Stimulated activated CD4-positive, alpha-beta T cell treated with anti-CD3 and anti-CD28 coated beads, Interleukin-2, amount 100 ng/mL, for 24 hours (primary cell): ENCODE measurements around the gene KIRREL3.

Experiments used
- DNase-seq, 2 donors: peaks; one replicate each; pipeline ENCODE4 v3.0.0-alpha.2; 2020

The KIRREL3 gene

DNA sequence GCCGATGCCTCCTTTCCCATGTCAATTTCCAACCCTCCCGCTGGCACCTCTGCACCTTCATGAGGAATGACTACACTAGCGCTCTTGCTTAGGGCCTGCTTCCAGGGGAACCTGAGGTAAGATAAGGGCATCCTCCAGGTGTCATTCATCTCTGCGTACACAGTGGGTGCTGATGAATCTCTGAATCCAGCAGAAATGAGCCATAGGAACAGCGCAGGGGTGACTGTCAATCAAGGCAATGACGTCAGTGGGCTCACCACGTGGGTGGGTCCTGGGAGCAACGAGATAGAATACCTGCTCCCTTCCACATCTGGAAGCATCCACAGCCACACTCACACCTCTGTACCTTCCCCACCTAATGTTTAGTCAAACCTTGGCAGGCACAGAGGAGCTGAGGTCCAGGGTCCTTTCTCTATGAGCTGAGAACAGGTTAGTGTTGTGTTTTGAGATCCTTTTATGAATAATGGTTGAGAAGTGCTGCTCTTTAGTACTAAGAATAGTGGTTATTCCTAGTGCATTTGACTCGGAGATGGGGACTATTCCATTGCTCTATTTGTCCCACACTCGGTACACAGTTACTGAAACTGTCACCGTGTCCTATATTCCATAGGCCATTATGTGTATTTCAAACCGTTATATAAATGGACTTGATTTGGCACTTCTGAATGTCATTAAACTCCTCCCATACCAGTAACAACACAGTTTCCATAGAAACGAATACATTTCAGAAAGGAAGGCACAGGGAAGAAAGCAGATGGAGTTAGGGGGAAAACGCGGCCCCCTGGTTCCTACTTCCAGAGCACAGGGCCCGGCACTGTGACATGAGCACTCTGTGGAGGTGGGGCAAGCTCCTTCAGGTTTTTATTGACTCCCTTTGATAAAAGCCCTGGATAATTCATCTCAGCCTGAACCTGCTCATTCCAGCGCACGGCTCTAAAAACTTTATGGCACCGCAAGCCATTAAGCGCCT is 451.7 kb downstream of the KIRREL3 start:
- no peak for DNase-seq

DNA sequence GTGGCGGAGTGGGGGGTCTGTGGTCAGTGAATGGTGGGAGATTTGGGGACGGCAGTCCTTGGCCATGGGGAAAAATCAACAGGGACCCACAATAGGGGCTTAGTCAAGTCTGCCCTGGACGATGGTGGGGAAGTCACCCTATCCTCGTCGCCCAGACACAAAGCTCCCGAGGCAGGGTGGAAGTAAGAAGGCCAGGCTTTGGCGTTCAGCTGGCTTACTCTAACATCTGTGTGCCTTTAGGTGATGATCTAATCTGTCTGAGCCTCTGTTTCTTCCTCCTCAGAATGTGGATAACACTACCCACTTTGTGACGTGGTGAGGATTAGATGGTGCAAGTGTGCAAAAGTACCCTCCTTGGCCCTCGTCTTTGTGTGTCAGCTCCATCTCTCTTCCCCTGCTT is 452.9 kb downstream of the KIRREL3 start:
- DNase-seq = no peak

DNA sequence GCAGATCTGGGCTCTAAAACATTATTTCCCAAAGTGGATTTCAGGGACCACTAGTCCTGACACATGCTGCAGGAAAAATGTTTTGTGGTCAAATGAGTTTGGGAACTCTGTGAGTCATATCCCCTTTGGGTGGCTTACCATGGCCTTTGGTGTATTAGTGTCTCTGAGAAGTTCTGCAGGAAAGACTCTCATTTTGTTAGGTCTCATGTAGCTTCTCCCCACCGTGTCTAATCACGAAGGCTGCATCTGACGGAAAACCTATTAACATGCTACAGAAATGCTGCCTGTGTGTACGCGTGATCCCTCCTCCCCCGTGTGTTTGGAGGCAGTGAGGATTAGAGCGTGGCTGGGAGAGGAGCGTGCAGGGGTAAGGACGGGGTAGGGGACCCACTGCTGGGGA is 453.4 kb downstream of the KIRREL3 start:
- no peak for DNase-seq

DNA sequence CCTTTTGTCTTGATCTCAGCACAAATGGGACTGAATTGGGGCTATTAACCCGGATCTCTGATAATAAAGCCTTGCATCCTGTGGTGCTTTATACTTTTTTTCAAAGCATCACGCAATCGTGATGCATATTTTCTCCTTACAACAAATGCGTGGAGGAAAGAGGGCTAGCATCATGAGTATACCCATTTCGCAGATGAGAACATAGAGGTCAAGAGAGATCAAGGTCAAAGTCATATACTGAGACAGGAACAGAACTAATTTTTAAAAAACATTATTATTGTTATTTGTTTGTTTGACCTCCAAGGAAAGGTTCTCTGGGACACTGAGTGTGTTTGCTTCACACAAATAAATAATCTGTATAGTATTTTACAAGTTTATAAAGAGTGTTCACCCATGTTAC is 453.9 kb downstream of the KIRREL3 start:
- DNase-seq = no peak

DNA sequence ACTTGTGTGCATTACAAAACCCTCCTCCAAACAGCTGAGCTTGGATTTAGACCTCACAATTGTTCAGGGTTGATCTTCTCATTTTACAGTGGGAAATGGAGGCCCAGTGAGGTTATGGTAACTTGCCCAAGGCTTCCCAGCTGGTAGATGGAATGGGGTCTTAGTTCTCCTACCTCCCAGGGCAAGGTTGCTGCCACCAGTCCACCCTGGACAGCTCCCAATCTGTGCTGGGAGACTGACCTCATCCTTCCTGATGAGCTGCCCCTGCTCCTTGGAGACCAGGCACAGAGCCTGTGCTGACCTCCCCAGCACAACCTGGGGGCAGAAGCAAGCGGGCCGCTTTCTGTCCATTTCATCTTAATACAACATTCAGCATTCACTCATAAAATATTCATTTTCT is 454.4 kb downstream of the KIRREL3 start:
- no peak for DNase-seq

DNA sequence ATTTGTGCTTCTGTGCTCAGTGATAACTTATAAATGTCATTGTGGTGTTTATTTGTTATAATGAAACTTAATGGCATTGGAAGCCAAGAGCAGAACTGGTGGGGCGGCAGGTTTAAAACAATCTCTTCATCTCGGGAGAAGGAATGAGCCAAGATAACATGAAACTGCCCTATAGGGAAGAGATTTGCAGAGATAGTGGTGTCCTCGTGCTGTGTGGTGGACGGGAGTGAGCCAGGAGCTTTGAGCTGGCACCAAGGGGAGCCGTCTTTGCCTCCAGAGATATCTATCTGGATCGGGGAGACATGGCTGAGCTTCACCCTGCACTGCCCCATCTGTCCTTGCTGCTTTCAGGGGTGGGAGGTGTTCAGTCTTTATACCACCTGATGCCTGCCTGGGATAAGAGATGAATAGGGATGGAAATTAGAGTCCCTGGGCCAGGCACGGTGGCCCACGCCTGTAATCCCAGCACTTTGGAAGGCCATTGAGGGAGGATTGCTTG is 455.5 kb downstream of the KIRREL3 start:
- DNase-seq = no peak

DNA sequence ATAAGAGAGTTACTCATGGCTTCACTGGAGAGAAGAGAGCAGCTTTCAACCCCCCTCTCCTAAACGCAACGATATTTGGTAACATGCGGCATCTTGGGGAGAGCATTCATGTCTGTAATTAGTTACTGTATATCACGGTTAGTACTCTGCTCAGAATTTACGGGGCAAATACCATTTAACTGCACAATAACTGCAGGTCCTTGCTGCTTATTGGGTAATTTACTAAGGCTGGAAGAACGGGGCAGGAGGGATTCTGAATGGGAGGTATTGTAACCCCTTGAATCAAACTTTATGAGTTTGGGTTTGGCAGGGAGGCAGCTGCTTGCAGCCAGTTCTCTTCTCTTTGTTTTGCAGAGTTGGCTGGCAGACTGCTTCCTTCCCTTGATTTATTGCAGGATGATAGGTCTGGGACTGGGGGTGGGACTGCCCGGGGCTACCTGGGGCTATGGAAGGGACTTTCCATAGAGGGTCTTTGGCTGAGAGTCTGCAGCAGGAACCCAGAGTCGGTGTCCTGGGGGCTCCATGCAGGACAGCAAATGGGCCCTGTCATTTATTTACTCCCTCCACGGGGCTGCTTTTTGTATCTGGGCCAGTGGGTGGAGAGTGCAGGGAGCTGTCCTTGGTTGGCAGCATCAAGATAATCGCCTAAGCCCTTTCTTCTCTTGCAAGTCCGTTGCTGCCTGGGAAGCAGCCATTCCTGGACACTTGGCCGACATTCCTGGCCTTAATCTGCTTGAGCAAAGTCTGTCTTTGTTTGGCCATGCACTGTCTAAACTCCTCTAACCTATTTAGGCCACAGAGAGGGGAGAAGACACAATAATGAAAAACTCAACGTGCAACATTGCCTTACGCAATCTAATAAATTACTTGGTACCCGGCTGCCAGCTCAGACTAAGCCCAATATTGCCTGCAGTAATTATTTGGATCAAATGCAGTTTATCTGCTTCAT is 456.2 kb downstream of the KIRREL3 start:
- DNase-seq = no peak

DNA sequence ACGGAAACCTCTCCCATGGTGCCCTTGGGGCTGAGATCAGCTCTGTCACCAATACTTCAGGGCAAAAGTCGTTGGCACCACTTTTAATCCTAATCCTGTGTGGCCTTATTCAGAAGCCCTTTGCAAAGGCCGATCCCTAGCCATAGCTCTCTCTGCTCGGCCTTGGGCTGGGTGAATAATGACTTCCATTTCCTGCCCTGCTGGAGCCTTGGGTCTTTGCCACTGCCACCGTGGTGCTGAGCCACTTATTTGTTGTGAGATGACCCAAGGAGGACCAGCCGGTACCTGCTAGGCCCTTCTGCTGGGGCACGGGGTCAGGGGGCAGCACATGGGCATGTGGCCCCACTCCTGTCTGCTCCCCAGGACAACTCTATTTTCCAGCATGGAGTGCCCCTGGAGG is 456.9 kb downstream of the KIRREL3 start:
- no peak for DNase-seq

DNA sequence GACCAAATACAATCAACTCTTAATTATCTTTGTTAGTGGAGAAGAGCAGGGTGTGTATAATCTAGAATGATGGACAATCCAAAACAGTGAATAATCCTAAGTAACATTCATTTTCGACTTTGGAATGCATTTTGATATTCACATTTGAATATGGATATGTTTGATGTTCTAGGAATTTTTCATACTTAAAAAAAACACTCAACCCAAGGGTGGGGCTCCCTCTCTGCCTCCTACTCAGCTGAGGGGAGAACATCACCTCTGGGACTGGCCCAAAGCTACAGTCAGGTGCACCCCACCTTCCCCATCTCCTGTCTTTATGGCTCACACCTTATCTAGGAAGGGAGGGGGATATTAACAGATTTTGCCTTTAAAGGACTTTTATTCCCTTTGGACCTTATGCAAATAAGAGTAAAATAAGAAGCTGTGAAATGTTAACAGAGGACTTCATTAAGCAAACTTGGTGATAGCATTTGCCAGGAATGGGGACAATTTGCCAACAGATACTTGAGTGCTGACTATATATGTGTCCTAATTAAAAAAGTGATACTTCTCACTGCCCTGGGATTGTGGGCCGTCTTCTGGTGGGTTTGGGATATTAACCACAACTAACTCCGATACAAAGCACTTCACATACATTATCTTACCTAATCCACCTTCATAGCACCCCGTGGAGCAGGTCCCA is 458.1 kb downstream of the KIRREL3 start:
- DNase-seq = no peak

DNA sequence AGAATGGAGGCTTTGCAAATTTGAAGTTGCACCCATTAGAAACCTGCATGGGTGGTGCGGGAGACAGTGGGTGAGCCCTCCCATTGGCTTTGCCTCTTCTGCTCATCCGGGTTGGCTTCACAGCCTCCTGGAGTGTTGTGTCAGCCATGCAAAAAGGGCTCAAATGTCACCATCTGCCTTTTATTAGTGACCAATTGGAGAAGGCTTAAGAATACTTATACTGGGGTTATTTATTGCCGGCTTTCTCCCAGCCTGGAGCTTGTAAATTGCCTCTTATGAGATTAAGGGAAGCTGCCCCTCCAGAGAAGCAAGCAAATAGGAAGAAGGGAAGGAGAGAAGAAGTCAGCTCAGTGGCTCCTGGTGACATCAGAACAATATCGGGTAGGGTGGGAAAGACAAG is 462.5 kb downstream of the KIRREL3 start:
- no peak for DNase-seq

DNA sequence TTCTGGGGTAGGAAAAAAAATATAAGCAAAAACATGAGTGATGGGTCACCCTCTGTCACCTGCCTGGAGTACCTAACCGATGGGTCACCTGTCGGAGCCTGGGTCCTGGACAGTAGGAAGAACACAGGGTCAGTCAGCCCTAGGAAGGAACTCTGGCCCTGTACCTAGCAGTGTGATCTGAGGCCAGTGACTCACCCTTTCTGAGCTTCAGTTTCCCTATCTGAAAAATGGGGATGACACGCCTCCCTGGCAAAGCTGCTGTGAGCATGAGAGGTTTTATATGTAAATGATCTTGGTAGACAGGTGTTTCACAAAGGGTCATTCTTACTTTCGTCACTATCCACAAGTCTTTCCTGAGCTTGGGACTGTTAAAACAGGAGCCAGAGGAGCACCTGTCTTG is 463.1 kb downstream of the KIRREL3 start:
- DNase-seq = no peak

DNA sequence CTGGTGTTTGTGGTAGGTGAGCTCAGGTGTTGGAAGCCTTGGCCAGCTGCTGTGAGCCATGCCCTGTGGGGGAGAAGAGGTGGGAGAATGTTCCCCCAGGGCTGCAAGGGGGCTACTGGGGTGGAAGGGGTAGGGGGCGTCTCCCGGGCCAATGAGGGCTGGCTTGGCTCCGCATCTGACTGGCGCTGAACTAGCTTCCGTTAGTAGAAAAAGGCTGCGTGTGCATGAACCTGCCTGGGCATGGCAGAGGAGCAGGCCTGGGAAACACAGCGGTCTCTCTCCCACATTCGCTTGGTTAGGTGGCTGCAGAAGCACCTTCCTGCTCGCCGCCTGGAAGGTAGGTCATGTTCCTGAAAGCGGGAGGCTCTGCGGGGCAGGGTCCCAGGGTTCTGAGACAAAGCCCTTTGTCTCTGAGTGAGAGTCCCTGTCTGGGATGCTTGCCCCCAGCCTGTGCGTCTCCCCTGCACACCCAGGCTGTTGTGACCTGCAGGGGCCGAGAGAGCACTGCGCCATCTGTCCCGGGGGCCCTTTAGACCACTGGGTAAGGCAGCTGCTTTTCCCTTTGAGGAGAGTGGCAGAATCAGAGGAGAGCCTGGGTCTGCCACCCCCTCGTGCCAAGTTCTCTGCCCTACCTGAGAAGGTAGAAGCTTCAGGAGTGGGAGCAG is 466.3 kb downstream of the KIRREL3 start:
- DNase-seq = no peak

DNA sequence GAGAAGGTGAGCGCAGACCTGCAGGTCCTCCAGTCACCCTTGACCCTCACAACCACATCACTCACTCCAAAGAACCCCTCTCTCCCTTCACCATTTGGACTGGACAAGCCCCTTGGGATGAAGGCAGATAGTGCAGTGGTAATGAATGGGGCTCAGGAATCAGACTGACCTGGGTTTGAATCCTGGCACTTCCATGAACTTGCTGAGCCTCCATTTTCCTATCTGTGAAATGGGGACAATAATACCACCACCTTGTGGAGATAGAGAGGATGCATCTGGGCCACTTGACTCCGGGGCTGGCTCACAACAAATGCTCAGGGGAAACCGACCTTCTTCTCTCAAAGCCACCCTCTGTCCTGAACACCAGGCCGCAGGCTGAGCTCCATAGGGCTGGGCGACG is 467.0 kb downstream of the KIRREL3 start:
- DNase-seq = no peak

DNA sequence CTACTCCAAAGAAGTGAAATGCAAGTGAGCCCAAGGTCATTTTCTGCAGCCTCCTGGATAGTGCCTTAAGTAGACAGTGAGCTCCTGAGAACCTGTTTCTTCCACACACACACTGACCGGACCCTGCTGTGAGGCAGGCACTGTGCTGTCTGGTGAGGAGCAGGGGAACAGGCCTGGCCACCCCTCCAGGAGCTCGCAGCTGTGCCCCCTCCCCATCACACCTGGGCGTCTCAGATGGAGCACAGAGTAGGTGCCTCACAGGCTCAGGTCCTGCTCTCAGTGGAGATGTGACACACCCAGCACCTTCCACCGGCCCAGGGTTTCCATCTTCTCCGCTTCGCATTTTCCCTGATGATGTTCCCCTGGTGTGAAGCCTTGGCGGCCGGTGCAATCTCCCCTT is 470.2 kb downstream of the KIRREL3 start:
- no peak for DNase-seq

DNA sequence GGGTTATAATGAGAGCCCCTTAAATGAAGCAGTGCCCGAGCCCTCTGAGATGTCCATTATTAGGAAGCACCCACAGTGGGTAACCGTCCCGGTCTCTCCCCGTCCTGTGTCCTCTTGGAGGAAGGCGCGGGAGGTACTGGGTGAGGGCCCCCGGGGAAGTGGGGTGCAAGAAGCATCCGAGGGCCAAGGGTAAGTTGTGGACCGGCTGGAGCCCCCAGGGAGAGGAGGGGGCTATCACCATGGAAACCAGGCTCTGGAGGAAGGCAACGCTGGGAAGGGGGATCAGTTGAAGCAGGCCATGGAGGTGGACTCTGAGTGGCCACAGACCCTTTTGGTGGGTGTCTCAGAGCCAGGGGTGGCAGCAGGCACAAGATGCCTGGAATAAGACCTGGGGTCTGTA is 471.5 kb downstream of the KIRREL3 start:
- DNase-seq = no peak

DNA sequence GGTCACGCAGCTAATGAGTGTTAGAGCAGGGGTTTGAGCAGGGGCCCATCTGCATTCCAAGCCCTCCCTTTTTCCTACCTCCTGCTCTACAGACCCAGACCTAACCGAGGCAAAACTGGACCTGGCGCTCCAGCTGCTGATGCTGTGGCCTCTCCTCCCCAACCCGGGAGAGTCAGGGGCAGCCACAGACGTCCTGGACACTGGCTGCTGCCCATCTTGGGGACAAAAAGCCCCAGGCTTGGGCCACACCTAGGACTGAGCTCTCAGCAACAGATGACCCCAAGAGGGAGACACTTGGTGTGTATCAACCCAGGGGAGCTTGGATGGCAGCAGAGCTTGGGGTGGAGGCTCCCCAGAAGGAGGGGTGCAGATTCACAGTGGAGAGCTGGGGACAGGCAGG is 472.5 kb downstream of the KIRREL3 start:
- no peak for DNase-seq

DNA sequence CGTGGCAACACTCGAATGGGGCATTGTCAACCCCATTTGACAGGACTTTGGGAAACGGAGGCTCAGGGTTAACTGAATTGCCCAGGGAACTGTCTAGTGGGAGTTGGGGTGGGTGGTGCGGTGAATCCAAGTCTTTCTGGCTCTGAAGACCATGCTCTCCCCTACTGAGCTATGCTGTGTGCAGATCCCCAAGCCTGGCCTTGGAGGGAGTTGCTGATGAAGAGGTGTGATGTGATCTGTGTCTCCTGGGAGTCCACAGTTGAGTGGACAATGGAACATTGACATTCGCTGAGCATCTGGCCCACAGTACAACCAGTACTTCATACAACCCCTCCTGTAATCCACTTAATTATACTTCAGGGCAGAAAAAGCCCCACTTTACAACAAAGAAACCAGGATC is 472.9 kb downstream of the KIRREL3 start:
- DNase-seq = no peak

DNA sequence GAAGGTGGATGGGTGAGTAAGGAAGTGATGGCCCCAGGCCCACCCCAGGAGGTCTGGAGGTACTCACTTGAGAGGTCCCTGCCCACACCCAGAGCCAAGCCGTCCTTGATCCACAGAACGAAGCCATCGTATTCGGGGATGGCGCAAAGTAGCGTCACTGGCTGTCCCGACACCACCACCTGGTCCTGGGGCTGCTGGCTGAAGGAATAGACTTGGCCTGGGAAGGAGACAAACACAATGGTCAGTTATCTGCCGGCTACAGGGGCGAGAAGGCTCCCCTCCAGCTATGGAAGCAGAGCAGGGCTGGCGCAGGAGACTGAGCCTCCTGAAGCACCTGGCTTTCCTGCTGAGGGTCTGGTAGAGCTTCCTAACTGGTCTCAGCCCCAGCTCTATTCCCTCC is 474.1 kb downstream of the KIRREL3 start:
- DNase-seq = no peak

DNA sequence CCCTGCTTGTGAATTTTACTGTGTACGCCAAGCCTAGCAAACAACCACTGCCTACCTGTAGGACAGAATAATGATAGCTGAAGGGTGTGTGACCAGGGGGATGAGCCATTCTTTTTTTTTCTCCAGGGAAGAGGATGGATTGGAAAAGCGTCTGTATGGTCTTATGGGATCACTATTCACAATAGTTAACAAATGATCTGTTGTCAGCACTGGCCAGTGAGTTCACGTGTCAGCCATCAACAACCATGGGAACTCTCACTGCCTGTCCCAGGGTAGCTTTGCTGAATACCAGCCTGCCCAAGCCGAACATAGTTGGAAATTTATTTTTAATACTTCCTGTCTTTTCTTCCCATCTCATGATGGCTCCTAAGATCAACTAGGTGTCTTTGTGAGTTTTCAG is 474.9 kb downstream of the KIRREL3 start:
- no peak for DNase-seq

DNA sequence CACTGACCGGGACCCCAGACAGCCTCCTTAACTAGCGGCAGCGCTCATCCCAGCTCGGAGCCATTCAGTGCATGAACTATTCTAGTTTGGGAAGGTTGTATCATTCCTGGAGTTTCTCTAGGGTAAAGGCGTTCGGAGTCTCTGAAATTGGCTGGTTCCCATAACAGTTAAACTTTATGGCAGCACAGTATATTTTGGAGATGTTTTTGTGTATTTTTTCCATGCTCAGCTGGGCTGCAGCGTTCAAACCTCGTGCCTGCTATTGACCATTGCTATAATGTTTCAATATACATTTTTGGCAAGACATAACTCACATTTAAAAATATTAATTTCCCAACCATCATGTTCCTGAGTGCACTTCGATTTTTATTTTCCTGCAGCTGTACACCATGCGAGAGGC is 475.4 kb downstream of the KIRREL3 start:
- DNase-seq = no peak

DNA sequence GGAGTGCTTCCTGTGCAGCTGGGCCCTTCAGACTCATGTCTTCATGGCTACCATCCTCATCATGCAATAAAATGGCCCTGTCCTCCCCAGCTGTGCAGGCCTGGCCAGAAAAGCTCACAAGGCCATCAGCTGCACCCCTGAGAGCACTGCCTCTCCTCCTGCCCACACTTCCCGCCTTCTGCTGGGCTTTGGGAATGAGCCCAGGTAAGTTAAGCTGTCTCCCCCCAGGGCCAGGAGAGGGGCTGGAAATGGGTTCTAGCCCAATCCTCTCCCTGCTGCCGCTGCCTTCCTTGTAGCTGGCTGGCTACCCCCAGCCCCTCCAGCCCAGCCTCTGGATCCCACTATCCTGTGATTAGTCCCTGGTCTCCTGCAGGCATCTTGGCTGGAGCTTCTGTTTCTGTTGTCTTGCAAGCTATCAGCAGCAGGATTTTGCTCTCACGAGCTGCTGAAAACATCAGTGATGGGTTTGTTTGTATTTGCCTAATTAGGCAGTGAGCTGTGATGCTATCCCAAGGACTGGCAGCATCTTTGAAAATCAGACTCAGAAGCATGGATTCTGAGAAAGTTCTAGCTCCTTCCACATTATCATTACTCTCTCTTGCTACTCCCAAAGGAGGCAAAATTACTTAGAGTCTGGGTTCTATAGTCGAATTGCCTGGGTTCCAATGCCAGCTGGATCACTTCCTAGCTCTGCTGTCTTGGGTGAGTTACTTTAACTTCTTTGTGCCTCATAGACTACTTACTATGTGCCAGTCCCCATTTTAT is 476.9 kb downstream of the KIRREL3 start:
- no peak for DNase-seq

DNA sequence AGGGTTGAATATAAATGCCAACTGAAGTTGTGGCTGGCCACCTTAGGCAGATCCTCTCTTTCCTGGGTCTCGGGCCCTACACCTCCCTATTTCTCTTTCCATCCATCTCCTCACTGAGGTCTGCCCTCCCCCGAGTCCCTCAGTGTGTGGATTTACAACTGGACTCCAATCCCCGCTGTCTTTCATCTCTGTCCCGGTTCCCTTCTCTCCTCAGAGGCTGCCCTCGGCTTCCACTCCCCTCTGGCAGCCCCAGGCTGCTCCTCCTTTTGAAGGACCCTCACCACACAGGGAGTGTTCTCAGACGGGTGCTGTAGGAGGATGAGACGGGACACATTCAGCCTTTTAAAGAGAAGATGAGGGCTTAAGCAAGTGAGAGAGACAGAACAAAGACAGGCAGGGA is 478.0 kb downstream of the KIRREL3 start:
- no peak for DNase-seq
